ENCODE measurements around the gene VWA3B.

Gene VWA3B

DNA sequence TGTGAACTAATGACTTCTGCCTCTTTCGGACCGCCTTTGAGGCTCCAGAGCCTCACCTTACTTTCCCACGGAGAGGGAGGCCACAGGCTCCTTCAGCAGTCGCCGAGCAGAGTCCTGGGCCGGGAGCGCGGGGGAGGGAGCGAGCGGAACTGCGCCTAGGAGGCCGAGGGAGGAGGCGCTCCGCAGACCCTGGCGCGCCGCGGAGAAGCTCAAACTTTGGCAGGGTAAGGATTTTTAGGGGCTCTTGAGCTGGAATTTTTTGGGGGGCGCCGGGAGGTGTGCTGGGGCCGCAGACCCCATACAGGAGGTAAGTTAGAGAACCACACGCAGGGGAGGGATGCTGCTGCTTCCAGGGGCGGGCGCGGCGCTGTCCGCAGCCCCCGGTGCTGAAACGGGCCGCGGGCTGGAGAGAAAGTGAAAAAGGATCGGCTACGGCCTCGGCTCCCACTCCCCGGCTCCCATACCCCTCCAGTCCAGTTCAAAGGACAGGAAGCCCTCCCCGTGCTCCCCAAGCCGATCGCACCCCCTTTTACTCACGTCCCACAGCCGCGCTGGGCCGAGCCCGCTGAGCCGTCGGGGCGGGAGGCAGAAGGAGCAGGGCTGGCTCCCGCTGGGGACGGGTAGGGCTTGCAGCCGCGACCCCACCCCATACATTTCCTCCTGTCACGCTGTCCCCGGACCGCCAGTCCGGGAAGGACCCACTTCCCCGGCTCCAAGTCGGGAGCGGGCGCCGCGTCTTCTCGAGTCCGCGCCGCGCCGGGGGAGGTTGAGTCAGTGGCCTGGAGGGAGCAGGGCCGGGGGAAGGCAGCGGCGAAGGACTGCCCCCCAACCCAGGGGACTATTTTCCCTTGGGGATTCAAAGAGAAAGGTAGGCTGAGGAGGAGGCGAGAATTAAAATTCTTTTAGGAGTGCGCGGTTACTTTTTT lies 259.6 kb downstream of the VWA3B start, which contains the start of gene CNGA3:
CNGA3 (plus strand) TSS at position 146 of the 926 bp plus-strand sequence. CDS start 23,520 bp downstream, outside the sequence.
- DNase-seq: peak; percentile 7

DNA sequence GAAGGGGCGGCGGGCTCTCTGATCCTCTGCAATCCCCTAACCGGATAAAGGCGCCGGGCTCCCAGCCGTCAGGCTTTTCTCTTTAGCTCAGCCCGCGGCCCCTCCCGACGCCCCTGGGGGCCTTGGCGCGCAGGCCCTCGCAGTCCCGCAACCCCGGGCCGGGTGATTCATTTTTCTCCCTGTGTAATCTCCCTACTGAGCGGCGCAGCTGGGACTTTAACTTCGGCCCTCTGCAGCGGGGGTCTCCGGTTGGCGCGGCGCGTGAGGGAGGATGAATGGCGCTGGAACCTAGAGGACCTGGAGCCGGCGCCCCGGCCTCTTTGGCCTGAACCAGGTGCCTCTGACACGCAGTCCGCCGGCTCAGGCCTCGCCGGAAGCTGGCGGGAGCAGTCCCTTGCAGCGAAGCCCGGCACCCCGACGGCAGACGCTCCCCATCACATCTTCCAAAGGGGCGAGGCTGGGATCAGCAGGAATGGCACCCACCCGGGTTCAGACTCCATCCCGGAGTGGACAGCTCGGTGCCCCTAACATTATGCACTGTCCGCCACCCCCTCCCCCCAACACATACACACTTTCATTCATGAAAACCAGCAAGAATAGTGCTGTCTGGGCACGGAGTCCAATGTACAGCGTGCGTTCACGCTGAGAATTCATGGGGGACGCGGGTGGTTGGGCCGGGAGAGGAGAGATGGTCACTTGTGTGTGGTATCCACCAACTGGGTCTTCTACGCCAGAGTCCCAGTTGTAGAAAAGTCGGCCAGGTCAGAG lies 260.5 kb downstream of the VWA3B start:
- no peak for DNase-seq

DNA sequence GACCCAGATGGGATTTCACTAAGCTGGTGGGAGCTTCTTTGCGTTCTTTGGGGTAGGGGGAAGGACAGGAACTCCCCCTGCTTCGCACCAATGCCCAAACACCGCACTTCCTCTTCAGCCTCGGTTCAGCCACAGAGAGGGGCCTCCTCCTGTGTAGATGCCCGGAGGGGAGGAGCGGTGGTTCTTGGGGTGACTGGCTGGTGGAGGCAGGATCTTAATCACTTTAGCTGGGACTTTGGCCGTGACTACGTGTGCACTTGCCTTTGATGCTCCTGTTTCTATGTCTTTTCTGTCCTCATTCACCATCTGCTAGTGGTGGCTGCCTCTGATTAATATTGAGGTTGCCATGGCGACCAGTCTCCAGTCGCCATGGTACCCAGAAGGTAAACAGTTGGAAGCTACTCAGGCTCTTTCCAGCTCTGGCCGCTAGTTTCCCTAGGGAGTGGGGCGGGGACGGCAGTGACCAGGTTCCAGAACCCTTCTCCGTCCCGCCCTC lies 261.1 kb downstream of the VWA3B start:
- no peak for DNase-seq

DNA sequence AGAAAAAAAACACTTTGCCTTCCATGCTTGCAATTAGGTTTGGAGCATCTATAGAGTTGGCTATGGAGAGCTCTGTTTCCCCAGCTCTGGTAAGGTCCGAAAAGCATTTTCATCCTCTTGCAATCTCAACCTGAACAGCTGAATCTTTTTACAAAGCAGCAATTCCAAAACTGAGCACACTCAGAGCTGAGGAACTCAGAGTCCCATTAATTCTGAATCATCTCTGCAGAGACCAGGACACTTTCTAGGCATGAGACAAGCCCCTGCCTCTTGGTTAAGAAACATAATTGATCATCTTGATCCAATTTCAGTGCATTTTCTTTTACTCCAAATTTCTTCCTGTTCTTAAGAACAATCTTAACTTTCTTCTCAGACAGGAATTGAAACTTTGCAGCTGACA lies 263.4 kb downstream of the VWA3B start:
- DNase-seq: no peak

DNA sequence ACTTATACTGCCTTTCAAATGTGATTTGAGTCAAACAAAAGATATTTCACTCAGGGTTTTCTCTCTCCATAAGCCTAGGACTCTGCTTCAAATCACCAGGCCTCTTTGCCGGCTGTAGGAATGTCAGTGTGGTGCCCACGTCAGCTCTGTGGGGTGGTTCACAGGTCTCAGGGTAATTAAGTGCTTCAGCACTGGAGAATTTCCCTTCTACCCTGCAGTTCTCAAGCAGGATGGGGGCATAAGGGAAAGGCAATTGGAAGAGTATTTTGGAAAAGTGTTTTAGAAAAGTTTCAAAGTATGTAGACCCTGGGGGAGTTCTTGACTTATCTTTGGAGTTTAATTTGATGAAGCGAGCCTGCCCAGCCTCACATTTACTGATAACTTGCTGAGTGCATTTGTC lies 268.9 kb downstream of the VWA3B start:
- DNase-seq: no peak

DNA sequence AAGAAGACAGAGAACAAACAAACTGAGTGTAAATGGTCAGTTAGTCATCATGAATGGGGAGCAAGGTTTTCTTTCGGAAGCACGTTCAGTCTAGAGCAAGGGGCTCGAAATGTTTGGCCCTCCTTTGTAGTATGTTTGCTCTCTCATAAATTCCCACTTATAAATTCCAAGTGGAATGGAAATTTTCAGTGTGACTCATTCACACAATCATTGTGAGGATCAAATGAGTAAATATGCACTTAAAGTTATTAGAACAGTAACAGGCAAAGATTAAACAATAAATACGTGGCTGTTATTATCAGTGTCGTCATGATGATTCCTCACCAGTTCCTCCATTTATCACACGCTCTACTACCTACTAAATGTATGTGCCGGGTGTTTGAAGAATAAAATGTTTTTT lies 269.8 kb downstream of the VWA3B start:
- DNase-seq: no peak

DNA sequence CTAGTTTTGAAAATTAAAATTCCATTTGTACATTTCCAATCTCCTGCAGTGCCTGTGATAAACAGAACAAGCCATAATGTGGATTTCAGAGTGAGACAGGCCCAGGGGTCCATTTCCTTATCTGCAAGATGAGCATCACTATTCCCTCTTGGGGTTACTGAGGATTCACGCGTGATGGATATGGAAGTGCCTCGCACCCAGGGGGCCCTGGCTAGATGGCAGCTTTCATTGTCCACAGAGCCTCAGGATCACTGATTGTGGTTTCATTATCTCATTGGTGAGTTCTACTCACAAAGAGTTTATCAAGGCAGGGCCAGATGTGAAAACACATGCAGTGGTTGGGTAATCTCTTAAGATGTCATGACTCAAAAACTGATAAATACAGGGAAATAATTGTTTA lies 270.9 kb downstream of the VWA3B start:
- no peak for DNase-seq

DNA sequence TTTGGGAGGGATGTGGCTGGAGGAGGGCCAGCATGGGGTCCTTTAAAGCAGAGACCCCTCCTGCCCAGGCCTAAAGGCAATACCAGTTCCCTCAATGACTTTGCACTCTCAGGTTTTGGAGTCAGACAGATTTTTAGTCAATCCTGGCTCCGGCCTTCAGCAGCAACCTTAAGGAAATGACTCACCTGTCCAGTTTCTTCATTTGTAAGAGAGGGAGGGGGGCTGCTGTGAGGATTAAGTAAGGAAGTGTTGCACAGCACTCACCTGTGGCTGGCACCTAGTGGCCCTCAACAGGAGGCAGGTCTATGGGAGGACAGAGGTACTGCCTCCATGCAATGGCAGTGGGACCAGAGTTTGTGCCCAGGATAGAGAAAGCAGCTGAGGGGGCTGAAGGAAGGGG lies 273.0 kb downstream of the VWA3B start:
- no peak for DNase-seq
